Measurements from ENCODE around the gene EXT2. TPM values are rescaled to one million over a fixed set of nuclear protein-coding genes. Genes with fewer than 3 reads are reported as not detected.

The EXT2 gene
- polyA plus RNA-seq, 3 donors from 2014 or later: 58.8 to 95.5 (median 59.5) TPM

- Mint-ChIP-seq H3K4me3 (no peak overlapping the region), H3K27ac (no peak overlapping the region), H3K4me1 (no peaks in the 10 kb centered on the region), H3K36me3 (peaks cover 34 to 59% (median 44%) of the 10 kb centered on the region in 3 donors), H3K9me3 (no peaks in the 10 kb centered on the region), H3K27me3 (ENCODE audit: low read depth in 3 of 3) (peaks cover 0 to 2% (median 1%) of the 10 kb centered on the region in 3 donors)
- no peak for DNase-seq
Observed at GRCh38 chr11:44127130-44127529, 31.7 kb downstream of the EXT2 start.

DNA sequence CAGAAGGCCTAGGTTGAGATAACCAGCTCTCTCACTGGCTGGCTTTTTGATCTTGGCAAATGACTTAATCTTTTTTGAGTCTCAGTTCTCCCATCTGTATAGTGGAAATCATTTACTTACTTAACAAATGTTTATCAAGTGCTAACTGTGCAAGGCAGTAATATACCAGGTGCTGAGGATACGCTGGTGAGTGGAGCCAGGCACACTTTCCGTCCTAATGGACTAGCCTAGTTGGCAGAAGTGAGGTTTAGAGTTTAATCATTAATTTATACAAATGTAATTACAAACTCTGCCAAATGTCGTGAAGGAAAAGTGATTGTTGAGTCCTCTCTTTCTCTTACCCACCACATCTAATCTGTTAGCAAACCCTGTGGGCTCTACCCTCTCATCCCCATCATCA, 33.3 kb downstream of the EXT2 start:
- DNase-seq: no peak
- H3K4me3 Mint-ChIP-seq: no peak overlapping the region
- no peak overlapping the region for H3K27ac Mint-ChIP-seq
- H3K4me1 Mint-ChIP-seq: no peaks in the 10 kb centered on the region
- H3K36me3 Mint-ChIP-seq: peaks cover 34 to 62% (median 37%) of the 10 kb centered on the region in 3 donors
- H3K27me3 Mint-ChIP-seq (ENCODE audit: low read depth in 3 of 3): peaks cover 0 to 2% (median 1%) of the 10 kb centered on the region in 3 donors
- no peaks in the 10 kb centered on the region for H3K9me3 Mint-ChIP-seq

- Mint-ChIP-seq H3K9me3 (no peaks in the 10 kb centered on the region), H3K36me3 (peaks cover 24 to 58% (median 38%) of the 10 kb centered on the region in 3 donors), H3K27me3 (ENCODE audit: low read depth in 3 of 3) (peaks cover 0 to 2% (median 1%) of the 10 kb centered on the region in 3 donors), H3K4me3 (no peak overlapping the region), H3K4me1 (no peaks in the 10 kb centered on the region), H3K27ac (no peak overlapping the region)
- no peak for DNase-seq
Observed at GRCh38 chr11:44130751-44131150, 35.3 kb downstream of the EXT2 start.

DNA sequence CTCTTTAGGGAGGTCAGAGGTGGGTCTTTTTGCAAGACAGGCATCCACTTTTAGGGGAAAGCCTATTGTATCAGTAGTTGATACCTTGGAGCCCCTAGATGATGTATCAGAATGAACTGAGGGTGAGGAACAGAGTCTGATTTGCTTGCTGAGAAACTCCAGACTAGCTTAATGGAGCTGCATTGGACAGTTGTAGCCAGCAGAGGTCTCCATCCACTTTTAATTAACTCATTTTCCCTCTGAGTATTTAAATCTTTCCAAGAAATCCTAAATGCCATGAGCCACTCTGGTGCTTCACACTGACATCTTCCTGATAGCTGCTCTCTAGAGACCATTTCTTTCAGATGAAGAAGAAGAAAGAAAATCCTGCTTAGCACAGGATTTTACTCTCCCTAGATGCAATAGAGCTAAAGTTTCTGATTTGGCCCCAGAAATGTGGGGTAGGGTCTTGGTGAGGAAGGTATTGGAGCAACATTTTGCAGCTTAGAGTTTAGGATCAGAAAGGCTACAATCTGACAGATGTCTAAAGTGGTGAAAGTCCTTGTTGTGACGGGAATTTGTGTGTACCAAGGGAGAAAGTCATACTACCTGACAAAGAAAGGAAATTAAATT, 38.0 kb downstream of the EXT2 start:
- Mint-ChIP-seq H3K4me1 (no peaks in the 10 kb centered on the region), H3K4me3 (no peak overlapping the region), H3K27me3 (ENCODE audit: low read depth in 3 of 3) (peaks cover 0 to 2% (median 0%) of the 10 kb centered on the region in 3 donors), H3K36me3 (peaks cover 14 to 38% (median 24%) of the 10 kb centered on the region in 3 donors), H3K27ac (no peak overlapping the region), H3K9me3 (no peaks in the 10 kb centered on the region)
- no peak for DNase-seq

DNA sequence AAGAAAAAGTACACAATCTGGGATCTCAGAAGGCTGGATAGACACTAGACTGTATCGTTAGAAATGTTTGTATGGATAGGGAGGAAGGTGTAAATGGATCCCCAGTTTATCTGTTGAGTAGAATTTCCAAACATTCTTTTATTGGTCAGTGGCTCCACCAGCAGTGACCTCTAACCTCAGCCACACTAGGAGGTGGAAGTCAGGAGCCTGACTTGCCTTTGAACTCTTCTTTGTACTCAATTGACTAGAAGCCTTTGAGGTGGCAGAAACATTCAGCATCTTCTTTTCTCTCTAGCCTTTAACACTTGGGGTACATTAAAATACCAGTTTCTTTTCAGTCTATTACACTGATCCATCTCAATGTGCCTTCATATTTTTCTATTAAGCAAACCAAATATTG, 39.1 kb downstream of the EXT2 start:
- Mint-ChIP-seq H3K4me1 (no peaks in the 10 kb centered on the region), H3K27me3 (ENCODE audit: low read depth in 3 of 3) (peaks cover 0 to 2% (median 0%) of the 10 kb centered on the region in 3 donors), H3K9me3 (no peaks in the 10 kb centered on the region), H3K36me3 (peaks cover 7 to 31% (median 21%) of the 10 kb centered on the region in 3 donors), H3K27ac (no peak overlapping the region), H3K4me3 (no peak overlapping the region)
- DNase-seq: no peak

DNA sequence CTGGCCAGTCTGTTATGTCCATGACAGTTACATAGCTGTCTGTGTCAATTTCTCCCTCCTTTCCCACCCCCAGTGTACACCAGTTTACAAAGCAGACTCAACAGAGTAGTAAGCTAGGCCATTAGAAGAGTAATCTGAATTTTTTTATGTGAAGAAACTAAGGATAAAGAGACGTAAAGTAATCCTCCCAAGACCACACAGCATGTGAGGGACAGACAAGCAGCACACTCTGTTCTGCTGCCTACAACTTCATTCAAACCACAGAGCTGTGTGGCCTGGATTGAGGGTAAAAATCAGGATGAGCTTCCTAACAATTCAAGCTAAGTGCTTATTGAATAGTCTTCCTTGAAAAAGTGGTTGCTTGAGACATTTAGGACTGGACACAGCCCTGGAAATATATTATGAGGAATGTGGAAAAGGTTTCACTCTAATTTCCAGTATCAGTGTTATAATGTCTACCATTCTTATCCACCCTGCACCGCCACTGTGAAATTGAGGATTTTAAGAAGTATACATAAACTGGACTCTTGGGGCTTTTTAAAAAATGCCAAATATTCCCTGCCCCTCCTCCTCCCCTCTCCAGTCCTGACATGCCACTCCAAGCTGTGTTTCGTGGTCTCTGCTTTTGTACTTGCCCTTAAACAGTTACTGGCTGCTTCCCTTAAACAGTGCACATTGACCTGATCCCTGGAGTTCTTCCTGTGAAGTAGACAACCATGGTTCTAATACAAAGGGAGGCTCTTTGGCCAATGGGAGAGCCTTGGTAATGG, 40.9 kb downstream of the EXT2 start:
- Mint-ChIP-seq H3K27ac (no peak overlapping the region), H3K9me3 (no peaks in the 10 kb centered on the region), H3K4me3 (no peak overlapping the region), H3K4me1 (no peaks in the 10 kb centered on the region), H3K27me3 (ENCODE audit: low read depth in 3 of 3) (no peaks in the 10 kb centered on the region), H3K36me3 (peaks cover 3 to 24% (median 16%) of the 10 kb centered on the region in 3 donors)
- DNase-seq: no peak

- Mint-ChIP-seq H3K4me1 (no peaks in the 10 kb centered on the region), H3K36me3 (peaks cover 3 to 22% (median 15%) of the 10 kb centered on the region in 3 donors), H3K27ac (no peak overlapping the region), H3K4me3 (no peak overlapping the region), H3K27me3 (ENCODE audit: low read depth in 3 of 3) (no peaks in the 10 kb centered on the region), H3K9me3 (no peaks in the 10 kb centered on the region)
- DNase-seq: no peak
Observed at GRCh38 chr11:44137057-44137456, 41.6 kb downstream of the EXT2 start.

DNA sequence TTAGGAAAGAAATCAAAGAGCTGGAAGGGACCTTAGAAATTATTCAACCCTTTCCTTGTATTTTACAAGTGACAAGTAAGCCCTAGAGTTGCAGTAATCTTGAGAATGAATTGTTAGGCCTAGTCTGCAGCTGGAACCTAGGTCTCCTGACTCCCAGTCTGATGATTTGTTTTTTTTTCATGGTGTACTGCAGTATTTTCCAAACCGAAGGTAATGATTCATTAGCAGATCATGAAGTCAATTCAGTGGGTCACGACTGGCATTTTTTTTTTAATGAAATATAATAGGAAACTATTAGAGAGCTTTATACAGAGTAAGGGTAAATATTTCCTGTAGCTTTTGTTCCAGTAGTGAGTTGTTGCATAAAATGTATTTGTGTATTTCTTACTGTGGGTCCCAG, 42.8 kb downstream of the EXT2 start:
- DNase-seq: no peak
- H3K4me3 Mint-ChIP-seq: no peak overlapping the region
- no peaks in the 10 kb centered on the region for H3K4me1 Mint-ChIP-seq
- H3K36me3 Mint-ChIP-seq: peaks cover 3 to 19% (median 15%) of the 10 kb centered on the region in 3 donors
- H3K27ac Mint-ChIP-seq: no peak overlapping the region
- no peaks in the 10 kb centered on the region for H3K9me3 Mint-ChIP-seq
- no peaks in the 10 kb centered on the region for H3K27me3 Mint-ChIP-seq (ENCODE audit: low read depth in 3 of 3)

DNA sequence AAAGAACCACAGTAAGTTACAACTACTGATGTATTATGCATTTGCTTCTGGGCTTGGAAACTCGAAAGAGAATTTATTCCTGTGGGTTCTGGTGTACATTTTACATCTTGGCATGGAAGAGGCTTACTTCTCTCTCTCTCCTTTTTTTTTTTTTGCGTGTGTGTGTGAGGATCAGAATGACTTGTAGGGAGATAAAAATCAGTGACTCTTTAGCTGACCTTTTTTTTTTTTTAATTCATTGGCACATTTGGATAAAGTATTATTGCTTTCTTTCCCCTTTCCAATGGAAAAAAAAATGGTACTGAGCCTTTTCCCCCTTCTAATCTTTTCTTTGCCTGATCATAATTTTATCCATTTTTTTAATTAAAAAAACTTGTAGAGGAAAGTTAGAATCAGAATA, 43.5 kb downstream of the EXT2 start:
- Mint-ChIP-seq H3K4me3 (no peak overlapping the region), H3K27ac (no peak overlapping the region), H3K27me3 (ENCODE audit: low read depth in 3 of 3) (no peaks in the 10 kb centered on the region), H3K9me3 (no peaks in the 10 kb centered on the region), H3K36me3 (peaks cover 3 to 19% (median 15%) of the 10 kb centered on the region in 3 donors), H3K4me1 (no peaks in the 10 kb centered on the region)
- no peak for DNase-seq

- Mint-ChIP-seq H3K4me3 (no peak overlapping the region), H3K4me1 (no peaks in the 10 kb centered on the region), H3K27ac (no peak overlapping the region), H3K36me3 (peaks cover 6 to 21% (median 12%) of the 10 kb centered on the region in 3 donors), H3K27me3 (ENCODE audit: low read depth in 3 of 3) (no peaks in the 10 kb centered on the region), H3K9me3 (no peaks in the 10 kb centered on the region)
- no peak for DNase-seq
Observed at GRCh38 chr11:44139565-44140330, 44.3 kb downstream of the EXT2 start.

DNA sequence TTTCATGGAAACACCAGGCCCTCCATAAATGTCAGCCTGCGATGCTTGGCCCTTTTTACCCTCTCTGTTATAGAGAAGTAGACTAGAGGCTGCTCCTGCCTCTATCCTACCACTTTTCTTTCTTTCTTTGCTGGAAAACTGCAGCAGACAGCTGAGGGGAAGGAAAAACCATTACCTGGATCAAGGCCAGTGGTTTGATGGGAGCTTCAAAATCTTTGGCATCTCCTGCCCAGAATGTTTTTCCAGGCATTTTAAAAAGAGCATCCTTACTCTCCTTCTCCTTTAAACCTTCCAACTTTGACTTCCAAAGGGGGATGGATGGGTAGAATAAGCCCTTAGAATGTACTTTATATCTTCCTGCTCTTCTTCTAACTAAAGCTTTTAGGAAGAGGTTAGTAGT, 44.9 kb downstream of the EXT2 start:
- H3K27me3 Mint-ChIP-seq (ENCODE audit: low read depth in 3 of 3): no peaks in the 10 kb centered on the region
- H3K4me1 Mint-ChIP-seq: no peaks in the 10 kb centered on the region
- no peaks in the 10 kb centered on the region for H3K9me3 Mint-ChIP-seq
- peaks cover 11 to 21% (median 15%) of the 10 kb centered on the region in 3 donors for H3K36me3 Mint-ChIP-seq
- H3K4me3 Mint-ChIP-seq: no peak overlapping the region
- no peak for DNase-seq
- no peak overlapping the region for H3K27ac Mint-ChIP-seq

DNA sequence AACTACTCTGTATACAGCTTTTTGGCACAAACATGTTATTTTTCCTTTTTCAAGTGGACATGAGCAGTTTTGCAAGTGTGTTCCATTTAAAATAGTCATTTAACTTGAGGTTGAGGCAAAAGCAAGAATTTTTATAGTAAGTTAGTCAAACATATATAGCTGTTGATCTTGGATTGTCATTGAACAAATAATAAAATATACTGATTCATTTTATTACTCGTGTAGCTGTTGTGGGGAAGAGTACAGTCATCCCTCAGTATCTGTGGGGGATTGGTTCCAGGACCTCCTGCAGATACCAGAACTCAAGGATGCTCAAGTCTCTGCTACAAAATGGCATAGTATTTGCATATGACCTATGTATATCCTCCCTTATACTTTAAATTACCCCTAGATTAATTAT, 45.3 kb downstream of the EXT2 start:
- H3K27me3 Mint-ChIP-seq (ENCODE audit: low read depth in 3 of 3): no peaks in the 10 kb centered on the region
- no peak overlapping the region for H3K4me3 Mint-ChIP-seq
- DNase-seq: no peak
- H3K27ac Mint-ChIP-seq: no peak overlapping the region
- H3K9me3 Mint-ChIP-seq: no peaks in the 10 kb centered on the region
- H3K36me3 Mint-ChIP-seq: peaks cover 15 to 25% (median 18%) of the 10 kb centered on the region in 3 donors
- no peaks in the 10 kb centered on the region for H3K4me1 Mint-ChIP-seq

DNA sequence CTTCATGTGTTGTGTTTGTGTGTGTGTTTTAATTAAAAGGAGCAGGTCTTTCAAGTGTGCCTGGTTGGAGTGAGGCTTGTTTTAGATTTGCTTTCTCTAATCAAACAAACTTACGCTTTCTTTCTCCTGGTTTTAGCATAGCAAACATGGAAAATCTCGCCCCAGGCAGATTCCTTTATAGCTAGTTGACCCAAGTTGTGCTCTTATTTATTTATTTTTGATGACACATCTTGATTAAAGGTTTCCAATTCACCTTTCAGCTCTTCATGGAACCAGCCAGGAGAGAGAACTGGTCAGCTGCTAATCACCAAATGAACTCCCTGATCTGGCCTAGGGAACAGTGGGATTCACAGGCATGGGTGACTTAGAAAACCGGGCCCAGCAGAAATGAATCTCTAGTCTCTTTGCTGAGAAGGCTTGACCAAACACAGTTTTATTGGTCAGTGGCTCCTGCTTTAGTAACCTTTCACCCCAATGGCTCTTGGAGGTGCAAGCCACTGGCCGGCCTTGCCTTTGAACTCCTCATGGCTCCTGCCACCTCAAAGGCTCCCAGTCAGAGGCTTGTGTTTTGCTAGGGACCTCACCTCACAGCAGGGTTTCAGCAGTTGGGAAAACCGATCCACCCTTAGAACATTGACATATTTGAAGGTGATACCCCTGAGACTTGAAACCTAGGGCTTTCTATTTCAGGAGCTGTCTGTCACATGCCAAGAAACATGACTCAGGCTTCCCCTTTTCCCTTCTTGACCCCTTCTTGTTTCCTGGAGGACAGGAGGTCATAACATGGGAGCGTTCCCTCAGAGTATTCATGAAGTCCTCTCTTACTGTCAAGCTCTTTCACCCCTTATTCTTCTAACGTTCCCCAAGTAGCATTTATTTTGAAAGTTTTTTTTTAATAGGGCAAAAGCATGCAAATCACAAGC, 48.8 kb downstream of the EXT2 start:
- no peak overlapping the region for H3K27ac Mint-ChIP-seq
- no peak overlapping the region for H3K4me3 Mint-ChIP-seq
- peaks cover 16 to 31% (median 24%) of the 10 kb centered on the region in 3 donors for H3K36me3 Mint-ChIP-seq
- no peak for DNase-seq
- H3K27me3 Mint-ChIP-seq (ENCODE audit: low read depth in 3 of 3): no peaks in the 10 kb centered on the region
- H3K9me3 Mint-ChIP-seq: no peaks in the 10 kb centered on the region
- H3K4me1 Mint-ChIP-seq: no peaks in the 10 kb centered on the region

Measured in immature natural killer cell (primary cell).